Neural progenitor cell (in vitro differentiated cells): ENCODE results near the gene MIDN. TPM values are rescaled to one million over a fixed set of nuclear protein-coding genes. Genes with fewer than 3 reads are reported as not detected.

Source experiments
- DNase-seq: peaks from one replicate; pipeline ENCODE4 v3.0.0-alpha.2; 2016; ENCODE audit warnings: low spot score
- H2AFZ ChIP-seq: fragments of 200-600 bp; sonication (generic); replicated peaks from 2 replicates; pipeline ENCODE4 v1.6.1; 2016; ENCODE audit warnings: antibody characterized with exemption
- H3F3A ChIP-seq: fragments of 200-600 bp; sonication (generic); 2 replicates; pipeline ENCODE4 v1.6.1; 2016; ENCODE audit warnings: antibody characterized with exemption, low read depth
- H3K27ac ChIP-seq: fragments of 200-600 bp; sonication (generic); 2 replicates; pipeline ENCODE4 v1.5.1; 2016; ENCODE audit warnings: mild to moderate bottlenecking
- H3K27me3 ChIP-seq: fragments of 200-600 bp; sonication (generic); 2 replicates; pipeline ENCODE4 v1.6.1; 2016; ENCODE audit warnings: mild to moderate bottlenecking, moderate library complexity
- H3K36me3 ChIP-seq: fragments of 200-600 bp; sonication (generic); 2 replicates; pipeline ENCODE4 v1.5.1; 2016
- H3K4me1 ChIP-seq: fragments of 200-600 bp; sonication (generic); 2 replicates; pipeline ENCODE4 v1.6.1; 2016; ENCODE audit warnings: mixed run types
- H3K4me2 ChIP-seq: fragments of 200-600 bp; sonication (generic); 2 replicates; pipeline ENCODE4 v1.6.1; 2016
- H3K4me3 ChIP-seq: fragments of 200-600 bp; sonication (generic); 2 replicates; pipeline ENCODE4 v1.5.1; 2016
- H3K79me2 ChIP-seq: fragments of 200-600 bp; sonication (generic); 2 replicates; pipeline ENCODE4 v1.6.1; 2016; ENCODE audit warnings: low read depth
- H3K9ac ChIP-seq: fragments of 200-600 bp; sonication (generic); 2 replicates; pipeline ENCODE4 v1.6.1; 2016
- H3K9me3 ChIP-seq: fragments of 200-600 bp; sonication (generic); 2 replicates; pipeline ENCODE4 v1.5.1; 2016; ENCODE audit warnings: low read depth
- H4K20me1 ChIP-seq: fragments of 200-600 bp; sonication (generic); 2 replicates; pipeline ENCODE4 v1.6.1; 2016; ENCODE audit warnings: low read depth
- H3K27ac Mint-ChIP-seq: 3 replicates; pipeline ENCODE4 v1.8.0; 2021; ENCODE audit warnings: mixed read lengths
- H3K27me3 Mint-ChIP-seq: 2 replicates; pipeline ENCODE4 v1.8.0; 2022; ENCODE audit warnings: low read depth, mild to moderate bottlenecking, inconsistent platforms, moderate library complexity, mixed read lengths; ENCODE audit not compliant: insufficient read depth
- H3K36me3 Mint-ChIP-seq: 3 replicates; pipeline ENCODE4 v1.8.0; 2021; ENCODE audit warnings: mixed read lengths
- H3K4me1 Mint-ChIP-seq: 3 replicates; pipeline ENCODE4 v1.8.0; 2021; ENCODE audit warnings: mixed read lengths
- H3K4me3 Mint-ChIP-seq: 3 replicates; pipeline ENCODE4 v1.8.0; 2021; ENCODE audit warnings: mild to moderate bottlenecking, moderate library complexity, mixed read lengths
- H3K9me3 Mint-ChIP-seq: 3 replicates; pipeline ENCODE4 v1.8.0; 2020; ENCODE audit warnings: mixed read lengths
- CTCF ChIP-seq: fragments of 200-600 bp; sonication (generic); IDR thresholded peaks from 2 replicates; pipeline ENCODE4 v1.5.1; 2017; ENCODE audit warnings: antibody characterized with exemption, mild to moderate bottlenecking
- EZH2 ChIP-seq: fragments of 200-600 bp; sonication (generic); IDR thresholded peaks from 2 replicates; pipeline ENCODE4 v1.6.1; 2017; ENCODE audit warnings: antibody characterized with exemption, mild to moderate bottlenecking, moderate library complexity
- EZH2phosphoT487 ChIP-seq: fragments of 200-600 bp; sonication (generic); IDR thresholded peaks from 2 replicates; pipeline ENCODE4 v1.6.1; 2017; ENCODE audit warnings: antibody characterized with exemption
- total RNA-seq: library from RNA; depleted of rRNA; stranded (reverse); fragments of >200 nt; gene quantifications from 2 replicates; pipeline ENCODE4 v1.2.3, GENCODE V29; 2015; ENCODE audit warnings: low replicate concordance

MIDN gene
- total RNA-seq, 1 donor from 2014 or later: 16.1 TPM

- H3K4me3 ChIP-seq: no peak overlapping the region
- Mint-ChIP-seq H3K4me1 (peaks cover 58% of the 10 kb centered on the region), H3K9me3 (no peaks in the 10 kb centered on the region), H3K36me3 (peaks cover 30% of the 10 kb centered on the region), H3K4me3 (peak overlapping the region; percentile 65), H3K27ac (no peak overlapping the region), H3K27me3 (peaks cover 27% of the 10 kb centered on the region)
- DNase-seq: no peak
- H3K4me1 ChIP-seq: peaks cover 53% of the 10 kb centered on the region
- peak overlapping the region; percentile 98 for H3K27ac ChIP-seq
- peaks cover 87% of the 10 kb centered on the region for H3F3A ChIP-seq
- peak overlapping the region; percentile 8 for H3K9ac ChIP-seq
- H3K27me3 ChIP-seq: peaks cover 7% of the 10 kb centered on the region
- no peaks in the 10 kb centered on the region for H3K9me3 ChIP-seq
- no peak overlapping the region for H3K4me2 ChIP-seq
- no peak overlapping the region for H2AFZ ChIP-seq
- peaks cover 5% of the 10 kb centered on the region for H3K36me3 ChIP-seq
- peaks cover 68% of the 10 kb centered on the region for H4K20me1 ChIP-seq
- peaks cover 60% of the 10 kb centered on the region for H3K79me2 ChIP-seq
- TF ChIP-seq CTCF: no peak
Observed at GRCh38 chr19:1272423-1273262, 24.3 kb downstream of the MIDN start.

- H3K4me3 Mint-ChIP-seq: peak overlapping the region; percentile 71
- H3K9ac ChIP-seq: no peak overlapping the region
- peaks cover 60% of the 10 kb centered on the region for H3K79me2 ChIP-seq
- peaks cover 50% of the 10 kb centered on the region for H3K4me1 Mint-ChIP-seq
- peaks cover 80% of the 10 kb centered on the region for H3F3A ChIP-seq
- peaks cover 26% of the 10 kb centered on the region for H3K27me3 Mint-ChIP-seq
- peaks cover 5% of the 10 kb centered on the region for H3K36me3 ChIP-seq
- H2AFZ ChIP-seq: no peak overlapping the region
- DNase-seq: no peak
- H4K20me1 ChIP-seq: peaks cover 67% of the 10 kb centered on the region
- no peak overlapping the region for H3K27ac Mint-ChIP-seq
- peaks cover 30% of the 10 kb centered on the region for H3K36me3 Mint-ChIP-seq
- no peaks in the 10 kb centered on the region for H3K9me3 ChIP-seq
- peak overlapping the region; percentile 20 for H3K4me2 ChIP-seq
- peak overlapping the region; percentile 98 for H3K27ac ChIP-seq
- H3K27me3 ChIP-seq: no peaks in the 10 kb centered on the region
- H3K4me3 ChIP-seq: no peak overlapping the region
- H3K9me3 Mint-ChIP-seq: no peaks in the 10 kb centered on the region
- TF ChIP-seq EZH2phosphoT487: no peak
- TF ChIP-seq CTCF: no peak
- no peak for TF ChIP-seq EZH2
- H3K4me1 ChIP-seq: peaks cover 45% of the 10 kb centered on the region
Observed at GRCh38 chr19:1273263-1274041, 25.1 kb downstream of the MIDN start.

- Histone ChIP-seq H3K4me2 (peak overlapping the region; percentile 85), H3K4me1 (peaks cover 41% of the 10 kb centered on the region), H3K27me3 (no peaks in the 10 kb centered on the region), H3K27ac (peak overlapping the region; percentile 98), H3K9ac (no peak overlapping the region), H2AFZ (no peak overlapping the region), H3F3A (peaks cover 78% of the 10 kb centered on the region), H3K79me2 (peaks cover 60% of the 10 kb centered on the region), H3K9me3 (no peaks in the 10 kb centered on the region), H4K20me1 (peaks cover 66% of the 10 kb centered on the region), H3K36me3 (peaks cover 5% of the 10 kb centered on the region), H3K4me3 (no peak overlapping the region)
- DNase-seq: no peak
- H3K27ac Mint-ChIP-seq: peak overlapping the region; percentile 91
- no peak for TF ChIP-seq EZH2
- TF ChIP-seq EZH2phosphoT487: no peak
- TF ChIP-seq CTCF: no peak
- peaks cover 30% of the 10 kb centered on the region for H3K36me3 Mint-ChIP-seq
- H3K4me3 Mint-ChIP-seq: peak overlapping the region; percentile 80
- peaks cover 23% of the 10 kb centered on the region for H3K27me3 Mint-ChIP-seq
- no peaks in the 10 kb centered on the region for H3K9me3 Mint-ChIP-seq
- H3K4me1 Mint-ChIP-seq: peaks cover 46% of the 10 kb centered on the region
Observed at GRCh38 chr19:1274081-1274851, 25.9 kb downstream of the MIDN start.
